HCT116 (cell line): Measurements from ENCODE around the gene ZNF546. TPM values are rescaled to one million over a fixed set of nuclear protein-coding genes. Genes with fewer than 3 reads are reported as not detected.

Experiments used
- ATAC-seq: fragments of 200-7000 bp; cut with Tn5 transposase; 2 replicates; pipeline ENCODE4 v1.9.1; 2020; ENCODE audit warnings: mild to moderate bottlenecking, moderate library complexity
- BruUV-seq: library from RNA; stranded (reverse); fragments of 400-500 nt; replicated peaks from 2 replicates; lab custom pipeline; 2021; lab: Mats Ljungman, UMichigan
- CTCF ChIA-PET: fragments of 300-600 bp; sonication (Branson Sonifier 250); formaldehyde crosslinking; loops from one replicate; lab custom pipeline; 2021; ENCODE audit warnings: antibody characterized with exemption; lab: Charles Lee
- POLR2A ChIA-PET: fragments of 300-600, 350-600 bp; sonication (Branson Sonifier 250); formaldehyde crosslinking; loops from one replicate; lab custom pipeline; 2021; ENCODE audit warnings: antibody characterized with exemption; lab: Charles Lee
- RAD21 ChIA-PET, 2 experiments: fragments of 300-600 bp; sonication (Branson Sonifier 250); formaldehyde crosslinking; loops; one replicate each; lab custom pipeline; 2023; ENCODE audit warnings: low total read pairs in 2 of 2; ENCODE audit not compliant: uncharacterized antibody in 2 of 2, unreplicated experiment in 2 of 2, low non-redundant PET in 1 of 2; lab: Charles Lee
- DNase-seq: peaks from one replicate; pipeline ENCODE4 v3.0.0-alpha.2; 2010; ENCODE audit warnings: low read depth, low spot score
- H2AFZ ChIP-seq: fragments of 200-600 bp; shearing (Covaris generic), sonication (generic); 2 replicates; pipeline ENCODE4 v1.6.1; 2017; ENCODE audit warnings: low read depth, mixed run types, mixed read lengths, antibody characterized with exemption, low read length; ENCODE audit not compliant: poor library complexity, severe bottlenecking
- H3K27ac ChIP-seq: 2 replicates; pipeline ENCODE4 v1.5.1; 2012; ENCODE audit warnings: low read depth, low read length
- H3K27me3 ChIP-seq: fragments of 200-600 bp; sonication (generic); 2 replicates; pipeline ENCODE4 v1.6.1; 2016; ENCODE audit warnings: mixed run types, low read length, mixed read lengths; ENCODE audit not compliant: insufficient read depth
- H3K36me3 ChIP-seq, 2 experiments: fragments of 200-500 bp in 1 of 2; fragments of 200-600 bp in 1 of 2; sonication (Bioruptor generic) in 1 of 2; sonication (generic) in 1 of 2; 2 replicates each; pipeline versions ENCODE4 v1.5.1 to v1.6.1; 2014 to 2016; ENCODE audit warnings: low read length in 2 of 2, inconsistent platforms in 1 of 2, mixed read lengths in 1 of 2, mixed run types in 1 of 2; ENCODE audit not compliant: insufficient read depth in 2 of 2, control insufficient read depth in 1 of 2
- H3K4me1 ChIP-seq, 2 experiments: fragments of 200-600 bp in 1 of 2; sonication (generic) in 1 of 2; 2 replicates each; pipeline versions ENCODE4 v1.5.1 to v1.6.1; 2012 to 2017; ENCODE audit warnings: low read length in 2 of 2, inconsistent platforms in 1 of 2, mild to moderate bottlenecking in 1 of 2, mixed read lengths in 1 of 2, mixed run types in 1 of 2, moderate library complexity in 1 of 2; ENCODE audit not compliant: insufficient read depth in 2 of 2, control insufficient read depth in 1 of 2
- H3K4me2 ChIP-seq: fragments of 200-600 bp; sonication (generic); 2 replicates; pipeline ENCODE4 v1.6.1; 2017; ENCODE audit warnings: mixed run types, low read length, mixed read lengths
- H3K4me3 ChIP-seq, 2 experiments: fragments of 200-600 bp in 1 of 2; sonication (generic) in 1 of 2; replicated peaks in 1 of 2; 2 replicates each; pipeline ENCODE4 v1.5.1; 2011 to 2016; ENCODE audit warnings: low read length in 2 of 2, control low read depth in 1 of 2, low read depth in 1 of 2, mild to moderate bottlenecking in 1 of 2, mixed read lengths in 1 of 2, mixed run types in 1 of 2
- H3K79me2 ChIP-seq: fragments of 200-600 bp; sonication (generic); 2 replicates; pipeline ENCODE4 v1.6.1; 2017; ENCODE audit warnings: mild to moderate bottlenecking, mixed run types, low read length, moderate library complexity, mixed read lengths; ENCODE audit not compliant: insufficient read depth
- H3K9ac ChIP-seq: fragments of 200-600 bp; sonication (generic); 2 replicates; pipeline ENCODE4 v1.6.1; 2016; ENCODE audit warnings: low read length, mixed read lengths
- H3K9me2 ChIP-seq: fragments of 200-600 bp; sonication (generic), shearing (Covaris generic); 2 replicates; pipeline ENCODE4 v1.6.1; 2017; ENCODE audit warnings: mixed run types, mild to moderate bottlenecking, moderate library complexity; ENCODE audit not compliant: insufficient read depth
- H3K9me3 ChIP-seq, 2 experiments: fragments of 200-500 bp in 1 of 2; fragments of 200-600 bp in 1 of 2; sonication (Bioruptor generic) in 1 of 2; sonication (generic) in 1 of 2; 2 replicates each; pipeline ENCODE4 v1.6.1; 2014 to 2017; ENCODE audit warnings: low read length in 2 of 2, mixed read lengths in 2 of 2, inconsistent platforms in 1 of 2, low read depth in 1 of 2, mild to moderate bottlenecking in 1 of 2, mixed run types in 1 of 2, moderate library complexity in 1 of 2; ENCODE audit not compliant: control insufficient read depth in 1 of 2, insufficient read depth in 1 of 2
- H4K20me1 ChIP-seq: fragments of 200-600 bp; sonication (generic), shearing (Covaris generic); 2 replicates; pipeline ENCODE4 v1.6.1; 2017; ENCODE audit warnings: mixed run types, mild to moderate bottlenecking, moderate library complexity; ENCODE audit not compliant: insufficient read depth
- CBX3 ChIP-seq: IDR thresholded peaks from 2 replicates; pipeline ENCODE4 v1.6.1; 2012; ENCODE audit warnings: low read depth
- CEBPB ChIP-seq: IDR thresholded peaks from 2 replicates; pipeline ENCODE4 v1.6.1; 2012; ENCODE audit warnings: low read depth
- EZH2 ChIP-seq: fragments of 200-600 bp; sonication (generic); IDR thresholded peaks from 2 replicates; pipeline ENCODE4 v1.6.1; 2017; ENCODE audit warnings: antibody characterized with exemption, mixed run types
- EZH2phosphoT487 ChIP-seq: fragments of 200-600 bp; IDR thresholded peaks from 2 replicates; pipeline ENCODE4 v1.6.1; 2018; ENCODE audit warnings: antibody characterized with exemption, borderline replicate concordance
- FOSL1 ChIP-seq: IDR thresholded peaks from 2 replicates; pipeline ENCODE4 v1.6.1; 2012; ENCODE audit warnings: low read depth
- RAD21 ChIP-seq: IDR thresholded peaks from 2 replicates; pipeline ENCODE4 v1.6.1; 2012; ENCODE audit warnings: low read depth, mild to moderate bottlenecking
- SRF ChIP-seq: IDR thresholded peaks from 2 replicates; pipeline ENCODE4 v1.6.1; 2012; ENCODE audit warnings: low read depth
- TCF7L2 ChIP-seq: IDR thresholded peaks from 2 replicates; pipeline ENCODE4 v1.7.0; 2011; ENCODE audit warnings: borderline replicate concordance, inconsistent platforms; ENCODE audit not compliant: insufficient read depth, insufficient read length; ENCODE audit errors: extremely low read depth
- YY1 ChIP-seq: IDR thresholded peaks from 2 replicates; pipeline ENCODE4 v1.6.1; 2011; ENCODE audit warnings: low read length, low read depth, moderate library complexity, mild to moderate bottlenecking; ENCODE audit not compliant: insufficient replicate concordance; ENCODE audit errors: extremely low read depth
- ZBTB33 ChIP-seq: IDR thresholded peaks from 2 replicates; pipeline ENCODE4 v1.6.1; 2011; ENCODE audit warnings: mild to moderate bottlenecking, low read length, moderate library complexity; ENCODE audit not compliant: insufficient replicate concordance; ENCODE audit errors: extremely low read depth
- ZFX ChIP-seq: fragments of 450-650 bp; IDR thresholded peaks from 2 replicates; pipeline ENCODE4 v1.6.1; 2017
- intact Hi-C: fragments of 100-400 bp; cut with micrococcal nuclease; formaldehyde crosslinking; loops from 2 replicates; pipeline ENCODE4 v1.10.0; 2022
- total RNA-seq: library from RNA; stranded (reverse); gene quantifications from one replicate; pipeline ENCODE4 v1.2.1, GENCODE V29; 2021; ENCODE audit not compliant: unreplicated experiment
- TF ChIP-seq, protein P1 (sequence below), 3 experiments: fragments of 200-600 bp in 1 of 3; sonication (generic) in 1 of 3; IDR thresholded peaks in 2 of 3; conservative IDR thresholded peaks in 1 of 3; 2 replicates each; pipeline ENCODE4 v1.5.1; 2012 to 2017; ENCODE audit warnings: low read depth in 2 of 3, low read length in 2 of 3, antibody characterized with exemption in 1 of 3, borderline replicate concordance in 1 of 3, control low read depth in 1 of 3, mild to moderate bottlenecking in 1 of 3, mixed read lengths in 1 of 3, mixed run types in 1 of 3, moderate library complexity in 1 of 3; ENCODE audit not compliant: insufficient read depth in 1 of 3
- TF ChIP-seq, protein P2 (sequence below): IDR thresholded peaks from 2 replicates; pipeline ENCODE4 v1.6.1; 2012; ENCODE audit warnings: low read depth

The ZNF546 gene
- total RNA-seq, 1 experiment from 2014 or later: 0.64 TPM

- TF ChIP-seq, protein P1, sequence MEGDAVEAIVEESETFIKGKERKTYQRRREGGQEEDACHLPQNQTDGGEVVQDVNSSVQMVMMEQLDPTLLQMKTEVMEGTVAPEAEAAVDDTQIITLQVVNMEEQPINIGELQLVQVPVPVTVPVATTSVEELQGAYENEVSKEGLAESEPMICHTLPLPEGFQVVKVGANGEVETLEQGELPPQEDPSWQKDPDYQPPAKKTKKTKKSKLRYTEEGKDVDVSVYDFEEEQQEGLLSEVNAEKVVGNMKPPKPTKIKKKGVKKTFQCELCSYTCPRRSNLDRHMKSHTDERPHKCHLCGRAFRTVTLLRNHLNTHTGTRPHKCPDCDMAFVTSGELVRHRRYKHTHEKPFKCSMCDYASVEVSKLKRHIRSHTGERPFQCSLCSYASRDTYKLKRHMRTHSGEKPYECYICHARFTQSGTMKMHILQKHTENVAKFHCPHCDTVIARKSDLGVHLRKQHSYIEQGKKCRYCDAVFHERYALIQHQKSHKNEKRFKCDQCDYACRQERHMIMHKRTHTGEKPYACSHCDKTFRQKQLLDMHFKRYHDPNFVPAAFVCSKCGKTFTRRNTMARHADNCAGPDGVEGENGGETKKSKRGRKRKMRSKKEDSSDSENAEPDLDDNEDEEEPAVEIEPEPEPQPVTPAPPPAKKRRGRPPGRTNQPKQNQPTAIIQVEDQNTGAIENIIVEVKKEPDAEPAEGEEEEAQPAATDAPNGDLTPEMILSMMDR (IDR thresholded peaks at IDR 0.05 in 2 of 3, conservative IDR thresholded peaks at IDR 0.05 in 1 of 3; ENCODE audit: borderline replicate concordance in 1 of 3, insufficient read depth in 1 of 3, low read depth in 2 of 3, low read length in 2 of 3): no peak
Measured at GRCh38 chr19:40006273-40006691, 9.4 kb downstream of the ZNF546 start (continued).

DNA sequence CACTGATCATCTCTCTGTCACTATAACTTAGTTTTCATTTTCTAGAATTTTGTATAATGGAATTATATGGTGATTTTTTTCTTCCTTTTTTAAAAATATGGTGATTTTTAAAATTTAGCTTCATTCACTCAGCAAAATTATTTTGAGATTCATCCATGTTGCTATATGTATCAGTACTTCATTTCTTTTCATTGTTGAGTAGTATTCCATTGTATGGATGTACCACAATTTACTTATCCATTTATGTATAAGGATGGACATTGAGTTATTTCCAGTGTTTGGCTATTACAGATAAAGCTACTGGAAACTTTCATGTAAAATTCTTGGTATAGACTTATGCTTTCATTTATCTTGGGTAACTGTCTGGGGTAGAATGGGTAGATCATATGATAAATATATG, 12.8 kb downstream of the ZNF546 start:
- POLR2A ChIA-PET: no interaction called here

More for the DNA sequence above, 12.8 kb downstream of the ZNF546 start:
- DNase-seq (no peak), ATAC-seq (no peak)
- intact Hi-C loops: loop anchor here (5.0 kb wide), 1 partner anchor 63 kb away; no protein-coding TSS in a partner anchor
- no peak overlapping the region for H2AFZ ChIP-seq
- H3K4me3 ChIP-seq: no peak overlapping the region
- no peak for TF ChIP-seq CBX3
- no peak for TF ChIP-seq FOSL1
- TF ChIP-seq EZH2phosphoT487: no peak
- TF ChIP-seq SRF: no peak
- TF ChIP-seq RAD21: no peak
- no peak for TF ChIP-seq CEBPB
- no peak for TF ChIP-seq ZBTB33
- TF ChIP-seq ZFX: no peak
- TF ChIP-seq YY1: no peak
- no peak for TF ChIP-seq TCF7L2
- TF ChIP-seq, protein P2, sequence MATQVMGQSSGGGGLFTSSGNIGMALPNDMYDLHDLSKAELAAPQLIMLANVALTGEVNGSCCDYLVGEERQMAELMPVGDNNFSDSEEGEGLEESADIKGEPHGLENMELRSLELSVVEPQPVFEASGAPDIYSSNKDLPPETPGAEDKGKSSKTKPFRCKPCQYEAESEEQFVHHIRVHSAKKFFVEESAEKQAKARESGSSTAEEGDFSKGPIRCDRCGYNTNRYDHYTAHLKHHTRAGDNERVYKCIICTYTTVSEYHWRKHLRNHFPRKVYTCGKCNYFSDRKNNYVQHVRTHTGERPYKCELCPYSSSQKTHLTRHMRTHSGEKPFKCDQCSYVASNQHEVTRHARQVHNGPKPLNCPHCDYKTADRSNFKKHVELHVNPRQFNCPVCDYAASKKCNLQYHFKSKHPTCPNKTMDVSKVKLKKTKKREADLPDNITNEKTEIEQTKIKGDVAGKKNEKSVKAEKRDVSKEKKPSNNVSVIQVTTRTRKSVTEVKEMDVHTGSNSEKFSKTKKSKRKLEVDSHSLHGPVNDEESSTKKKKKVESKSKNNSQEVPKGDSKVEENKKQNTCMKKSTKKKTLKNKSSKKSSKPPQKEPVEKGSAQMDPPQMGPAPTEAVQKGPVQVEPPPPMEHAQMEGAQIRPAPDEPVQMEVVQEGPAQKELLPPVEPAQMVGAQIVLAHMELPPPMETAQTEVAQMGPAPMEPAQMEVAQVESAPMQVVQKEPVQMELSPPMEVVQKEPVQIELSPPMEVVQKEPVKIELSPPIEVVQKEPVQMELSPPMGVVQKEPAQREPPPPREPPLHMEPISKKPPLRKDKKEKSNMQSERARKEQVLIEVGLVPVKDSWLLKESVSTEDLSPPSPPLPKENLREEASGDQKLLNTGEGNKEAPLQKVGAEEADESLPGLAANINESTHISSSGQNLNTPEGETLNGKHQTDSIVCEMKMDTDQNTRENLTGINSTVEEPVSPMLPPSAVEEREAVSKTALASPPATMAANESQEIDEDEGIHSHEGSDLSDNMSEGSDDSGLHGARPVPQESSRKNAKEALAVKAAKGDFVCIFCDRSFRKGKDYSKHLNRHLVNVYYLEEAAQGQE: no peak
- TF ChIP-seq EZH2: no peak
- TF ChIP-seq, protein P1 (IDR thresholded peaks at IDR 0.05 in 2 of 3, conservative IDR thresholded peaks at IDR 0.05 in 1 of 3; ENCODE audit: borderline replicate concordance in 1 of 3, insufficient read depth in 1 of 3, low read depth in 2 of 3, low read length in 2 of 3): no peak
- peaks cover 0 to 3% of the 10 kb centered on the region in 2 experiments; a peak in 1 of 4 replicates for H3K4me1 ChIP-seq
- BruUV-seq: no TSS peak
- no peaks in the 10 kb centered on the region for H4K20me1 ChIP-seq
- H3K9me2 ChIP-seq: no peaks in the 10 kb centered on the region
- H3K9me3 ChIP-seq: peaks cover 7 to 10% of the 10 kb centered on the region in 2 experiments; a peak in 3 of 4 replicates
- H3K79me2 ChIP-seq: no peaks in the 10 kb centered on the region
- no peak overlapping the region for H3K4me2 ChIP-seq
- ChIA-PET RAD21 (no interaction called here), CTCF (no interaction called here)
- H3K9ac ChIP-seq: no peak overlapping the region
- no peak overlapping the region for H3K27ac ChIP-seq
- no peaks in the 10 kb centered on the region for H3K27me3 ChIP-seq
- no peaks in the 10 kb centered on the region; a peak in 1 of 4 replicates for H3K36me3 ChIP-seq
